ENCODE data around the gene SLC25A13. TPM values are rescaled to one million over a fixed set of nuclear protein-coding genes. Genes with fewer than 3 reads are reported as not detected.
"Not testable (repeated sequence)": the region's sequence is repeated elsewhere in the genome, so short reads cannot be mapped to it uniquely, and the experiment has no call there.

SLC25A13 gene, protein sequence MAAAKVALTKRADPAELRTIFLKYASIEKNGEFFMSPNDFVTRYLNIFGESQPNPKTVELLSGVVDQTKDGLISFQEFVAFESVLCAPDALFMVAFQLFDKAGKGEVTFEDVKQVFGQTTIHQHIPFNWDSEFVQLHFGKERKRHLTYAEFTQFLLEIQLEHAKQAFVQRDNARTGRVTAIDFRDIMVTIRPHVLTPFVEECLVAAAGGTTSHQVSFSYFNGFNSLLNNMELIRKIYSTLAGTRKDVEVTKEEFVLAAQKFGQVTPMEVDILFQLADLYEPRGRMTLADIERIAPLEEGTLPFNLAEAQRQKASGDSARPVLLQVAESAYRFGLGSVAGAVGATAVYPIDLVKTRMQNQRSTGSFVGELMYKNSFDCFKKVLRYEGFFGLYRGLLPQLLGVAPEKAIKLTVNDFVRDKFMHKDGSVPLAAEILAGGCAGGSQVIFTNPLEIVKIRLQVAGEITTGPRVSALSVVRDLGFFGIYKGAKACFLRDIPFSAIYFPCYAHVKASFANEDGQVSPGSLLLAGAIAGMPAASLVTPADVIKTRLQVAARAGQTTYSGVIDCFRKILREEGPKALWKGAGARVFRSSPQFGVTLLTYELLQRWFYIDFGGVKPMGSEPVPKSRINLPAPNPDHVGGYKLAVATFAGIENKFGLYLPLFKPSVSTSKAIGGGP
- total RNA-seq (2014; rRNA removed) (14.6 and 19.5 TPM in 2 replicates), Bru-seq, nascent RNA (percentile 86 among the genes with signal in this experiment), BruChase-seq, experiment 1, labeled RNA remaining after a 6-hour chase (percentile 67 among the genes with signal in this experiment), BruChase-seq, experiment 2, labeled RNA remaining after a 2-hour chase (percentile 74 among the genes with signal in this experiment)
- long read RNA-seq, transcript SLC25A13-201 (18 exons, 3,136 nt) = major isoform, 41 of 63 reads
- long read RNA-seq, partial matches to known transcripts = 9 of 63 reads
- long read RNA-seq, other reads (novel, unspliced or antisense) = 13 of 63 reads

- peaks cover 43% of the 10 kb centered on the region for H3K79me2 ChIP-seq (ENCODE audit: low read length)
- H3K36me3 ChIP-seq (ENCODE audit: low read depth, low read length) = no peaks in the 10 kb centered on the region
- H2AFZ ChIP-seq (ENCODE audit: low read length) = peak within 1 kb of the TSS; percentile 84
- peaks cover 17% of the 10 kb centered on the region for H3K4me1 ChIP-seq (ENCODE audit: insufficient read depth, low read length)
- no peaks in the 10 kb centered on the region for H3K27me3 ChIP-seq (ENCODE audit: low read length)
- ChIA-PET POLR2A (ENCODE audit: unreplicated experiment) (no interaction called here), CTCF (no interaction called here)
- no peaks in the 10 kb centered on the region for H3K9me3 ChIP-seq (ENCODE audit: low read length)
- peak within 1 kb of the TSS; percentile 99 for H3K9ac ChIP-seq (ENCODE audit: low read length)
- peak; percentile 92 for ATAC-seq
- H3K4me3 ChIP-seq (ENCODE audit: low read length) = peak within 1 kb of the TSS; percentile 86
- BruUV-seq (replicated peaks) = TSS peak; percentile 80
- peak within 1 kb of the TSS; percentile 80 for H3K4me2 ChIP-seq (ENCODE audit: low read length)
- DNase-seq = peak; percentile 81
- H4K20me1 ChIP-seq (ENCODE audit: low read length) = peaks cover 5% of the 10 kb centered on the region; the same call in 1 of the 2 replicates
- no peaks in the 10 kb centered on the region for H3K9me2 ChIP-seq (replicated peaks; ENCODE audit: low read length)
- no peaks in the 10 kb centered on the region for H3F3A ChIP-seq (ENCODE audit: low read length, unreplicated experiment)
- H3K27ac ChIP-seq (ENCODE audit: low read length) = peak within 1 kb of the TSS; percentile 89
- intact Hi-C loops (cut with micrococcal nuclease) = loop anchor here (2.0 to 10.0 kb wide), 4 partner anchors 17 to 383 kb away; partner anchors contain the start of gene SEM1
- TF ChIP-seq, protein P1, sequence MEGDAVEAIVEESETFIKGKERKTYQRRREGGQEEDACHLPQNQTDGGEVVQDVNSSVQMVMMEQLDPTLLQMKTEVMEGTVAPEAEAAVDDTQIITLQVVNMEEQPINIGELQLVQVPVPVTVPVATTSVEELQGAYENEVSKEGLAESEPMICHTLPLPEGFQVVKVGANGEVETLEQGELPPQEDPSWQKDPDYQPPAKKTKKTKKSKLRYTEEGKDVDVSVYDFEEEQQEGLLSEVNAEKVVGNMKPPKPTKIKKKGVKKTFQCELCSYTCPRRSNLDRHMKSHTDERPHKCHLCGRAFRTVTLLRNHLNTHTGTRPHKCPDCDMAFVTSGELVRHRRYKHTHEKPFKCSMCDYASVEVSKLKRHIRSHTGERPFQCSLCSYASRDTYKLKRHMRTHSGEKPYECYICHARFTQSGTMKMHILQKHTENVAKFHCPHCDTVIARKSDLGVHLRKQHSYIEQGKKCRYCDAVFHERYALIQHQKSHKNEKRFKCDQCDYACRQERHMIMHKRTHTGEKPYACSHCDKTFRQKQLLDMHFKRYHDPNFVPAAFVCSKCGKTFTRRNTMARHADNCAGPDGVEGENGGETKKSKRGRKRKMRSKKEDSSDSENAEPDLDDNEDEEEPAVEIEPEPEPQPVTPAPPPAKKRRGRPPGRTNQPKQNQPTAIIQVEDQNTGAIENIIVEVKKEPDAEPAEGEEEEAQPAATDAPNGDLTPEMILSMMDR (conservative IDR thresholded peaks at IDR 0.05; ENCODE audit: low read depth, low read length) = no peak
- no peak for TF ChIP-seq EZH2phosphoT487 (IDR thresholded peaks at IDR 0.05; ENCODE audit: borderline replicate concordance, low read length)
- no peak for TF ChIP-seq EZH2 (IDR thresholded peaks at IDR 0.05; ENCODE audit: low read length, unreplicated experiment)
Observed at GRCh38 chr7:96321658-96322372, at the start of gene SLC25A13. Gene SLC25A13, minus strand, starts transcription at chr7:96322098. Its CDS starts 142 bp downstream, at chr7:96321956.

- H3K4me2 ChIP-seq (ENCODE audit: low read length); CTCF ChIA-PET; intact Hi-C loops (cut with micrococcal nuclease); H4K20me1 ChIP-seq (ENCODE audit: low read length); H3K9me3 ChIP-seq (ENCODE audit: low read length); H3F3A ChIP-seq (ENCODE audit: low read length, unreplicated experiment); H3K27me3 ChIP-seq (ENCODE audit: low read length); H3K4me1 ChIP-seq (ENCODE audit: insufficient read depth, low read length); POLR2A ChIA-PET (ENCODE audit: unreplicated experiment); H3K9ac ChIP-seq (ENCODE audit: low read length); H3K27ac ChIP-seq (ENCODE audit: low read length); H2AFZ ChIP-seq (ENCODE audit: low read length); BruUV-seq (replicated peaks); H3K9me2 ChIP-seq (replicated peaks; ENCODE audit: low read length); ATAC-seq; H3K79me2 ChIP-seq (ENCODE audit: low read length); DNase-seq; H3K36me3 ChIP-seq (ENCODE audit: low read depth, low read length); H3K4me3 ChIP-seq (ENCODE audit: low read length): not testable (repeated sequence)
Observed at GRCh38 chr7:96365916-96366315, 44.0 kb upstream of the SLC25A13 start.
